HuH-7 (cell line): ENCODE results near the gene EPSTI1.
"Not testable (repeated sequence)": the region's sequence is repeated elsewhere in the genome, so short reads cannot be mapped to it uniquely, and the experiment has no call there.

ENCODE experiments used
- DNase-seq: peaks from one replicate; pipeline ENCODE4 v3.0.0; 2011; ENCODE audit warnings: low spot score

Gene EPSTI1

GRCh38 chr13:43005460-43006236 lies 13.6 kb upstream of the EPSTI1 start:
- DNase-seq: no peak

DNA sequence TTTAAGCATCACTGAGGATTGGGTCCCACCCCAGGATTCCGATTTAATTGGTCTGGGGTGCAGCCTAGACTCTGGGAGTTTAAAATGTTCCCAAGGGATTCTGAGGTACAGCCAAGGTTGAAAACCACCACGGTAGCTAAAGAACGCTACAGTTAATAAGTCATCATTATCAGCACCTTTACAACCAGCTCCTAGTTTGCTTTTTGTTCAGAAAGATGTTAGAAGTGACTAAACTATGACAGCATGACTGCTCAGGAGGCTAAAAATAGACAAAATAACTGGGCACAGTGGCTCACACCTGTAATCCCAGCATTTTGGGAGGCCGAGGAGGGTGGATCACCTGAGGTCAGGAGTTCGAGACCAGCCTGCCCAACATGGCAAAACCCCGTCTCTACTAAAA lies 11.7 kb upstream of the EPSTI1 start:
- DNase-seq: no peak

DNA sequence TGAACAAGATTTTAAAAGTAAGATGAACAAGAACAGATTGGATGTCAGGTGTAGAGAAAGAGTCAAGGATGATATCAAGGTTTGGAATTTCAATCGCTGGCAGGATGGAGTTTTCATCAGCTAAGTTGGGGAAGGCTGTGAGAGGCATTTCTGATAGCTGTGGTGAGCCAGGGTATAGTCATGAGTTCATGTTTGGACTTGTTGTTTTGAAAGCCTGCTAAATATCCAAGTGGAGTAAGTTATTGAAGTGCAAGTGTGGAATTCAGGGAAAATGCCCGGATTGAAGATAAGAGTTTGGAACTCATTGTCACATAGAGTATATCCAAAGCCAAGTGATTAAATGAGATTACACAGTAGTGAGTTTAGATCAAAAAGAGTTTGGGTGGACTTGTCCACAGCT lies 11.0 kb upstream of the EPSTI1 start:
- DNase-seq: no peak

- no peak for DNase-seq
Observed at GRCh38 chr13:43002021-43002420, 10.0 kb upstream of the EPSTI1 start.

DNA sequence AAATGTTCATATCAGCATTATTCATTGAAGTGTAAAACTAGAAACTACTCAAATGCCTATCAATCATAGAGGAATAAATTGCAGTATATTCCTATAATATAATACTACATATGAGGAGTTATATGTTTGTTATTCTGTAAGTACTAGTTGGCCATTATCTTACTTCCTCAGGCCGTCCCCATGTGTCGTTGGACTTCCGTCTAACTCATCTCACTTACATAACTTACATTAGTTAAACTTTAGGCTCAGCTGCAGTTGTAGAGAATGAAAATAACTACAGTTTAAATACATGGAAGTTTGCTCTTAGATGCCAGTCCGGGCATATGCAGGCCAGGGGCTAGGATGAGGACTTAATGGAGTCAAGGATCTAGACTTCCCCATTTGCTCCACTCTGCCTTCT lies 8.6 kb upstream of the EPSTI1 start:
- DNase-seq: no peak

DNA sequence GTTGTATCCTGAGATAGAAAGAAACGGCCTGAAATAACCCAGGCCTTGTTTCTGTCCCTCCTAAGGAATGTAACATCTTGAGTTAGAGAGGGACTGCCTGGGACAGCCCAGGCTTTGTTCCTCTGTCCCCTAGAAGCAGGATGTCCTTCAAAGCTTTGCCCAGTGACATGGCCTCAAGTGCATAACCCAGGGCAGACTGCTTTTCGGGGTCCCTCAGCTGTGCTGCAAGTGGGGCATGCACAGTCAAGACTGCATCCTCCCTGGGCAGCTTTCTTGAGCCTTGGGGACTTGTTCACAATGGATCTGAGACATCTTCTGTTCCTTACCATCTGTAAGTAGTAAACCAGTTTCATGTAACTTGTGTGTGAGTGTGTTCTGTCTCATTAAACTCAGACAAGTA lies 7.5 kb upstream of the EPSTI1 start:
- DNase-seq: no peak

GRCh38 chr13:42997381-42997780 lies 5.3 kb upstream of the EPSTI1 start:
- no peak for DNase-seq

DNA sequence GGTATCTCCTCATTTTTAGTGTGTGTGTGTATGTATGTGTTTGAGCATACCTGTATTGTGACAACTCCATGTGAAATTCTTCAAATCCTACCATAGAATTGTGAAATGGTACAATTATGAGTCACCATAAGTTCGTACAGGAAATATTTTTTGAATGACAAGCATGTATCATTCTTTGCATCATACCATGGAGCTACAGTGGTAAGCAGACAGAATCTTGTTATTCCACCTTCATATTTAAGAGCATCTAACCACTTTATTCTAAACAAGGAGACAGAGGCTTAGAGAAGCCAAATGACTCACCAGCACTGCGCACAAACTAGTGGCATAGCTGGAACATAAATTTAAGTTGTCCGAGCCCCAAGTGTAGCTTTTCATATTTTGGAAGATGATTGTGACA lies 4.5 kb upstream of the EPSTI1 start:
- DNase-seq: no peak

DNA sequence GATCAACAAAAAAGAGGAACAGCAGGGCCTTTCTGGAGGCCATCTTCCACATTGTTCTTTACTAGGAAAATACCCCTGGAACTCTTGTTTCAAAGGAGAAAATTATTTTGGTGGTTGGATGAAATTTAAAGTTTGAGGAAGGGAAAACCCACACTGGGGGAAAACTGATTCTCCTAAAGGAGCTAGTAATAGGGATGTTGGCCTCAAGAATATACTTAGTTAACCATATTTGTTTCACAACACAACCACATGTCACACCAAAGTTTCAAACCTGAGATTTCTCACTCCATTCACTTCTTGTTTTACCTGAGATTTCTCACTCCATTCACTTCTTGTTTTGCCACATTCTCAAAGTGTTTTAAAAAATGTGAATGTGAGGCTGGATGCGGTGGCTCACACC lies 2.8 kb upstream of the EPSTI1 start:
- DNase-seq: no peak

DNA sequence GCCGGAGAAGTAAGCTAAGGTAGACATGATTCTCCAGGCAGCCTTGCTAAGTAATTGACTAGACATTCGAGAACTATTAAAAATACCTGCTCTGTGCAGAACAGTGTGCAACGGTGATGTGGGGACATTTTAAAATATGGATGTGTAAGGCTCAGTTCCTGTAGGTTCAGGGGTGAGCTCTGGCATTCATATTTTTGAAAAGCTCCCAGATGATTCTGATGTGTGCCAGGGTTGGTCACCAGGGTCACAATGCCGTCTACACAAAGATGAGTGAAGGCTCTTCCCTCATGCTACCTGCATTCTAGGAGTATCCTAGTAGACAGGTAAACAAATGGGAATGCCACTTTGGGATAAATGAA lies 702 bp upstream of the EPSTI1 start:
- DNase-seq: no peak

GRCh38 chr13:42991233-42991897 lies 676 bp downstream of the EPSTI1 start:
- not testable (repeated sequence) for DNase-seq

DNA sequence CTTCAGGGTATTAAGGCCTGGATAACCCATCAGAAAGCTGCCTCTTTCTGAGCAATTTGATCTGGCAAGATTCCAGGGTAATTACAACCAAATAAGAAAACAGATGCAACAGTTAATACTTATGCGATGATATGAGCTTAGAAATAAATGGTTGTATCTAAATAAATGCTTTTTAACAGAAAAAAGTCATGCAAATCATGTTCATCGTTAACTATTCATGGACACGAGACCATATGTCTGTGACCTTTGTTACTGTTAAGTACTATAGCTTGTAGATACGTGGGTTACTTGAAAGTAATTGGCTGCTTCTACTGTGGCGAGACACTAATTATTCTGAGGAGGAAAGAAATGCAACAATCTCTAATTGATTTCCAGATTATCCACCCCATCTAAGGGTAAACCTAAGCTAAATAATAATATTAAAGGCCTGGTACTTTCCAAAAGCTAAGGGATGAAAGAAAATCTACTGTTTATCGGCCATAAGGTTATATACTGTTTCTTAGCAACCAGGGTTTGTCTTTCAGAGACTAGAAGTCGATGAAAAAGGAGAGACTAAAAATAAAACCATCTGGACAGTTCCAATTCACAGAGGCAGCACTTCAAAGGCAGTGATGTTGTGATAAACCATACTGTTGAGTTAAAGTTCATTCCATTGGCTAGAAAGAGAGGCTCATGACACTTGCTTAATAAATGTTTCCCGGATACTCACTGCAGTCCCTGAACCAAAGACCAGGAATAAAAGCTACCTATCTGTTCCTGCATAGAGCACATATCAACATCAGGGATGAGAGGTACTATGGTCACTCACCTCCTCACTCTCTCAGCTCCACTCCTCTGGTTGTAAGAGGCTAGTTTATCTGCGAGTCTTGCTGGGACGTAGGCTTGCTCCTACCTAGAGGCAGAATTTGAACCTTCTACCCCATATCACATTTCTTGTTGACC lies 1.5 kb downstream of the EPSTI1 start:
- no peak for DNase-seq

GRCh38 chr13:42986176-42986574 lies 5.9 kb downstream of the EPSTI1 start:
- DNase-seq: no peak

DNA sequence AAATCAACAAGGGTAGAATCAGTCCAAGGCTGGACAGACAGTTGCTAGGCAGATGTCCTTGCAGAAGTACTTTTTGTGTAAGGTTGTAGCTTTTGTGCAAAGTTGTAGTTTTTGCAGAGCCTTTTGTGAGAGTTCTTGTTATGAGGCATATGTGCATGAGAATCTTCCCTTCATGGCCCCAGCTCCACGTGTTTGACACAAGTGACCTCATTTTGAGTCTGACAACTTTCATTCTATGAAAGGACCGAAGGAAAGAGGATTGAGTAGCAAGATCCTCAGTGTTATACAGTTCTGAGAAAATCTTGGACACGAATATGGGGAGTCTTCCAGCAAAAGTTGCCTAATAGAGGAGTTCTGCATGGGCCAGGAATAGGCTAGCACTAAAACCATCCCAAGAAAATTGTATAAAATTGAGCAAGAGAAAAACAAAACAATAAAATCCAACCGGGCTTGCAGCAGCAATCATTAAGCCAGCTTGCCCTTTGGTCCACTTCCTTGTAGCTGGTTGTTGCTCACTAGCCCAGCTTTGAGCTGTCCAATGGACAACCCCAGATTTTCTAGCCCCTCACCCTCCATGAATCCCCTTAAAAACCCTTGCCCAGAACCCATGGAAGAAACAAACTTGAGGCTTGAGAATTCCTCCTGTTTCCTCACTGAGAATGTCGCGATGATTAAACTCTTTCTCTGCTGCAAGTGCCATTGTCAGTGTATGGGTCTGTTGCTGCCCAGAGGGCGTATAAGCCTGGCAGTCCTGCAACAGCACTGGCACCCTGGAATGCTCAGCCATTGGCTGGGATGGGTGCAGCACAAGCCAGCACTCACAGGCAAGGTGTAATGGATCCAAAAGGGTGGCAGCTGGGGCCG lies 6.5 kb downstream of the EPSTI1 start:
- no peak for DNase-seq

DNA sequence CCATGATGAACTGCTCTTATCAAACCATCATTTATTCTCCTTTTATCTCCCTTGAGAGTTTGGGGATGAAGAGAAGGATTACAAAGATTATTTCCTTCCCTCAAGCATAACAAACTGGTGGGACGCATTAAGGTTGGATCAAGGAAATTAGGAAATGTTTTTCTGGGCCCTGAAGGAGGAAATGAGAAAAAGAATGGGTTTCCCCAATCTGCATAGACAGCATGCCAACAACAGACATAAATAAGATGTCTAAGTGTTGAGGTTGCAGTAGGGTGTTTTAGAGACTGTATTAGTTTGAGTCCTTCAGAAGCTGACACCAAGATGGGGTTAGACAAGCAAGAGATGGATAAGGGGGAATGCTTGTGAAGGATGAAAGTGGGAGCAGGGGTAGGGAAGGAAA lies 7.3 kb downstream of the EPSTI1 start:
- DNase-seq: no peak

DNA sequence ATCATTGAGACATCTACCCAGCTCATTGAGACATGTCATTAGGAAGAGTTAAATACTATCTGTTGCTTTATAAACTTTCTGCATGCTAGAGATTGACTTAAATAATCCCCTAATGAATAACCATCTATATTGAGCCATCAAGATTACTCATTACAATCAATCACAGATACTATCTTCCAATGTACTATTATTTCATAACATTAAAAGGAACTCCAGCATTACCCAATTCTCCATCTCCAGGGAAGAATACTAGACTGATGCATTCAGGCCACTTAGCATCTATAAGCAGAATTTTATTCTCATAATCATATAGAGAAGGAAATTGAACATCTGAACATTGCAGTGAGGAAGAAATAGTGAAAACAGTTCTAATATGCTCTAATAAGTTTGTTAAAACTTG lies 8.0 kb downstream of the EPSTI1 start:
- no peak for DNase-seq

GRCh38 chr13:42981853-42982252 lies 10.2 kb downstream of the EPSTI1 start:
- no peak for DNase-seq

DNA sequence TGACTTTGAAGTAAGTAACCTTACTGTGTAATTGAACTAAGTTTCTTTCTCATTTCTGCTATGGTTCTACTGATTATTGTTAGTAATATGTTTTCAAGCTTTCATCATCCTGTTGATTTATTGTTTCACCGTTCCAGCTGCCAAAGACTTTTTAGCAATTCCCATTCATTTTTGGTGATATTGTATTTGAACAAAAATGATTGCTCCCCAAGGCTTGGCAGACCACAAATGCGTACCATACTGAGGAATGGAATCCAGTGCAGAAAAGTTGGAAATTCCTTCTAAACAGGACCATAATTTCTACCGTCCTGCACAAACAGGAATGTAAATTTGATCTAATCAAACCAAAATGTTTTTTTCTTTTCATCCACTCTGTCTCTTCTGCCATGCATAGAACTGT lies 10.7 kb downstream of the EPSTI1 start:
- no peak for DNase-seq

- DNase-seq: no peak
Observed at GRCh38 chr13:42977219-42977659, 14.8 kb downstream of the EPSTI1 start.

DNA sequence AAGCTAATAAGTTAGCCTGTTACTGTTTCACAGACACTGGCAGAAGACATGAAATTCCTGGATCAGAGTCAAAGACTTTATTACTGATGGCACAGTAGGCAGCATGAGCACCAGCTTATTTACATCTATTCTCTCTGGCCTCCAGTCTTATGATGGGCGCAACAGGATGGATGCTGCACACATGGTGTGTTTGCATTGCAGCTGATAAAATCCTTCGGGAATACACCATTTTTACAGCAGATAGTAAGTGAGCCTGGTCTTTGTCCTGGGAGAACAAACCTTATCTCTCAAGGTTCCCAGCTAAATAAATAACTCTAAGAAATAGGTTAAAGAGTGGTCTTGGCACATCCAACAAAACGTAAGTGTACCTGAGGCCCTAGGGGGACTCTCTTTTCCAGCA lies 16.0 kb downstream of the EPSTI1 start:
- no peak for DNase-seq

- no peak for DNase-seq
Observed at GRCh38 chr13:42973581-42973980, 18.5 kb downstream of the EPSTI1 start.
